ENCODE data around the gene RAB36.
A peak's percentile ranks its signal among the peaks of the same experiment; 100 is the strongest.

Gene RAB36

GRCh38 chr22:23159291-23159630 is 14.0 kb downstream of the RAB36 start:
- peak in 1 of 4 experiments; percentile 31 for DNase-seq

GRCh38 chr22:23161029-23161428 is 15.8 kb downstream of the RAB36 start:
- DNase-seq = no peak

- no peak for DNase-seq
Observed at GRCh38 chr22:23161574-23161973, 16.3 kb downstream of the RAB36 start.

GRCh38 chr22:23163665-23164064 is 18.4 kb downstream of the RAB36 start:
- no peak for DNase-seq

GRCh38 chr22:23164091-23164490 is 18.8 kb downstream of the RAB36 start:
- no peak for DNase-seq

GRCh38 chr22:23166042-23166831 is 21.0 kb downstream of the RAB36 start:
- DNase-seq = no peak

- no peak for DNase-seq
Observed at GRCh38 chr22:23166841-23167616, 21.8 kb downstream of the RAB36 start.

- no peak for DNase-seq
Observed at GRCh38 chr22:23168391-23169042, 23.2 kb downstream of the RAB36 start.

GRCh38 chr22:23169043-23169406 is 23.7 kb downstream of the RAB36 start:
- DNase-seq = no peak

- DNase-seq = no peak
Observed at GRCh38 chr22:23175817-23176644, 30.8 kb downstream of the RAB36 start.

- DNase-seq = no peak
Observed at GRCh38 chr22:23176645-23177027, 31.4 kb downstream of the RAB36 start.

GRCh38 chr22:23177197-23177596 is 31.9 kb downstream of the RAB36 start:
- peak in 2 of 4 experiments; percentile 2 to 17 for DNase-seq

- peak; percentile 67 to 84 (median 78) for DNase-seq
Observed at GRCh38 chr22:23178512-23179254, 33.4 kb downstream of the RAB36 start.

- peak in 1 of 4 experiments; percentile 24 for DNase-seq
Observed at GRCh38 chr22:23179381-23180299, 34.4 kb downstream of the RAB36 start.

GRCh38 chr22:23180301-23180892 is 35.1 kb downstream of the RAB36 start, which contains the start of gene BCR:
Gene BCR (plus strand): TSS chr22:23180509. CDS start chr22:23180961, 452 bp downstream.
- DNase-seq = peak; percentile 63 to 91 (median 78)

- peak in 1 of 4 experiments; percentile 23 for DNase-seq
Observed at GRCh38 chr22:23180893-23181720, 35.8 kb downstream of the RAB36 start.

GRCh38 chr22:23181721-23182308 is 36.5 kb downstream of the RAB36 start:
- peak in 2 of 4 experiments; percentile 26 to 30 for DNase-seq

- peak in 2 of 4 experiments; percentile 40 to 47 for DNase-seq
Observed at GRCh38 chr22:23182309-23183060, 37.2 kb downstream of the RAB36 start.
